ENCODE data around the gene NFX1. TPM values are rescaled to one million over a fixed set of nuclear protein-coding genes. Genes with fewer than 3 reads are reported as not detected.

NFX1 gene
- total RNA-seq, 2 donors from 2014 or later = 32.2 to 42.0 TPM

- H3K9me3 ChIP-seq (ENCODE audit: control insufficient read depth, low read length, poor library complexity, severe bottlenecking) = no peaks in the 10 kb centered on the region
- Mint-ChIP-seq H3K4me3 (peak overlapping the region; percentile 52), H3K36me3 (ENCODE audit: low read depth) (no peaks in the 10 kb centered on the region), H3K27ac (peak overlapping the region; percentile 89), H3K4me1 (peaks cover 51% of the 10 kb centered on the region), H3K27me3 (no peaks in the 10 kb centered on the region)
- ATAC-seq (no peak), DNase-seq (no peak)
Observed at GRCh38 chr9:33419708-33420303, 129.5 kb downstream of the NFX1 start.

Other genes starting within 250 kb of the NFX1 start
- 10 to 100 TPM; 20.6 to 21.2 TPM for gene SMU1, start 213.8 kb upstream of the NFX1 start, total RNA-seq
- gene B4GALT1, start 123.2 kb upstream of the NFX1 start, total RNA-seq = 100 to 1,000 TPM; 106 to 126 TPM
- gene SPINK4, start 50.3 kb upstream of the NFX1 start, total RNA-seq = not detected
- gene BAG1, start 25.8 kb upstream of the NFX1 start, total RNA-seq = 10 to 100 TPM; 51.6 to 62.5 TPM
- 10 to 100 TPM; 22.6 to 23.3 TPM for gene CHMP5, start 25.5 kb upstream of the NFX1 start, total RNA-seq
- 1 to 10 TPM in 1 of 2 donors, under 1 TPM in 1; 0.31 to 1.2 TPM for gene AQP7, start 112.1 kb downstream of the NFX1 start, total RNA-seq
- gene AQP3, start 157.1 kb downstream of the NFX1 start, total RNA-seq = 100 to 1,000 TPM; 206 to 225 TPM
- 10 to 100 TPM; 32.4 to 34.6 TPM for gene NOL6, start 183.4 kb downstream of the NFX1 start, total RNA-seq
- gene ANKRD18B, start 233.7 kb downstream of the NFX1 start, total RNA-seq = 1 to 10 TPM; 1.2 to 1.5 TPM

All from T-helper 17 cell (primary cell).